A172 (cell line): ENCODE data around the gene HECTD2. TPM values are rescaled to one million over a fixed set of nuclear protein-coding genes. Genes with fewer than 3 reads are reported as not detected.

Source experiments
- total RNA-seq: library from RNA; depleted of rRNA; stranded (reverse); fragments of >200 nt; shearing (Covaris generic); gene quantifications from 2 replicates; pipeline ENCODE4 v1.2.3, GENCODE V29; 2014; rRNA removed

Gene HECTD2
- total RNA-seq, 1 experiment from 2014 or later, result 11.6 TPM

Other genes starting within 250 kb of the HECTD2 start
- gene PCGF5, start 189.7 kb upstream of the HECTD2 start, total RNA-seq, result 33.6 and 46.7 TPM in 2 replicates
- 11.8 and 18.0 TPM in 2 replicates for gene PPP1R3C, start 222.7 kb downstream of the HECTD2 start, total RNA-seq